GM23338 (cell line): ENCODE data around the gene NOLC1. TPM values are rescaled to one million over a fixed set of nuclear protein-coding genes. Genes with fewer than 3 reads are reported as not detected.

Experiments used
- ATAC-seq: fragments of 200-7000 bp; cut with Tn5 transposase; 3 replicates; pipeline ENCODE4 v1.9.1; 2020
- DNase-seq: peaks from one replicate; pipeline ENCODE4 v3.0.0-alpha.2; 2015; ENCODE audit warnings: low spot score
- H2AFZ ChIP-seq: fragments of 200-600 bp; sonication (generic); 2 replicates; pipeline ENCODE4 v1.8.0; 2016; ENCODE audit warnings: antibody characterized with exemption, mild to moderate bottlenecking, moderate library complexity
- H3F3A ChIP-seq: fragments of 200-600 bp; sonication (generic); replicated peaks from 2 replicates; pipeline ENCODE4 v1.8.0; 2017; ENCODE audit warnings: antibody characterized with exemption, mixed run types, low read depth
- H3K27ac ChIP-seq: fragments of 200-600 bp; sonication (generic); 2 replicates; pipeline ENCODE4 v1.6.1; 2016; ENCODE audit warnings: low read depth
- H3K27me3 ChIP-seq: fragments of 200-600 bp; sonication (generic); 2 replicates; pipeline ENCODE4 v1.8.0; 2016; ENCODE audit warnings: mild to moderate bottlenecking, mixed run types, moderate library complexity; ENCODE audit not compliant: insufficient read depth
- H3K36me3 ChIP-seq: fragments of 200-600 bp; sonication (generic); 2 replicates; pipeline ENCODE4 v1.8.0; 2016; ENCODE audit warnings: mild to moderate bottlenecking; ENCODE audit not compliant: insufficient read depth
- H3K4me1 ChIP-seq: fragments of 200-600 bp; sonication (generic); 2 replicates; pipeline ENCODE4 v1.8.0; 2016; ENCODE audit warnings: mild to moderate bottlenecking, moderate library complexity; ENCODE audit not compliant: insufficient read depth
- H3K4me2 ChIP-seq: fragments of 200-600 bp; sonication (generic); 2 replicates; pipeline ENCODE4 v1.7.1; 2017; ENCODE audit warnings: mixed run types
- H3K4me3 ChIP-seq: fragments of 200-600 bp; sonication (generic); 2 replicates; pipeline ENCODE4 v1.6.1; 2016; ENCODE audit warnings: mixed run types
- H3K79me2 ChIP-seq: fragments of 200-600 bp; sonication (generic); replicated peaks from 2 replicates; pipeline ENCODE4 v1.8.0; 2017; ENCODE audit warnings: mild to moderate bottlenecking; ENCODE audit not compliant: insufficient read depth
- H3K9me2 ChIP-seq: fragments of 200-600 bp; sonication (generic); 2 replicates; pipeline ENCODE4 v1.8.0; 2017; ENCODE audit not compliant: insufficient read depth
- H4K20me1 ChIP-seq: fragments of 200-600 bp; sonication (generic); replicated peaks from 2 replicates; pipeline ENCODE4 v1.8.0; 2017; ENCODE audit warnings: mild to moderate bottlenecking; ENCODE audit not compliant: insufficient read depth
- H3K27ac Mint-ChIP-seq: 2 replicates; pipeline ENCODE4 v1.8.0; 2020; ENCODE audit warnings: inconsistent platforms, mild to moderate bottlenecking, moderate library complexity, mixed read lengths
- H3K27me3 Mint-ChIP-seq: 3 replicates; pipeline ENCODE4 v1.8.0; 2022; ENCODE audit warnings: low read depth, mild to moderate bottlenecking, moderate library complexity, mixed read lengths, inconsistent platforms; ENCODE audit not compliant: insufficient read depth, poor library complexity
- H3K36me3 Mint-ChIP-seq: 3 replicates; pipeline ENCODE4 v1.8.0; 2021; ENCODE audit warnings: low read depth, mild to moderate bottlenecking, inconsistent platforms, moderate library complexity, mixed read lengths
- H3K4me1 Mint-ChIP-seq: 3 replicates; pipeline ENCODE4 v1.8.0; 2020; ENCODE audit warnings: mild to moderate bottlenecking, inconsistent platforms, mixed read lengths
- H3K4me3 Mint-ChIP-seq: 3 replicates; pipeline ENCODE4 v1.8.0; 2021; ENCODE audit warnings: moderate library complexity, mild to moderate bottlenecking, inconsistent platforms, mixed read lengths
- H3K9me3 Mint-ChIP-seq: 3 replicates; pipeline ENCODE4 v1.8.0; 2020; ENCODE audit warnings: moderate library complexity, mild to moderate bottlenecking, inconsistent platforms, mixed read lengths
- CREB1 ChIP-seq: fragments of 250-450 bp; sonication (Bioruptor Pico); IDR thresholded peaks from 2 replicates; pipeline ENCODE4 v1.5.0; 2020; ENCODE audit warnings: low read depth, mild to moderate bottlenecking, moderate library complexity
- CTCF ChIP-seq, 2 experiments: fragments of 200-600 bp in 1 of 2; sonication (generic) in 1 of 2; conservative IDR thresholded peaks; 2 replicates each; pipeline versions ENCODE4 v1.5.1 to v1.6.1; 2016 to 2017; ENCODE audit warnings: antibody characterized with exemption in 2 of 2, low read depth in 2 of 2, mild to moderate bottlenecking in 2 of 2, moderate library complexity in 1 of 2
- EZH2 ChIP-seq: fragments of 200-600 bp; sonication (generic); IDR thresholded peaks from one replicate; pipeline ENCODE4 v1.8.0; 2017; ENCODE audit warnings: antibody characterized with exemption, mild to moderate bottlenecking, low read depth; ENCODE audit not compliant: unreplicated experiment
- EZH2phosphoT487 ChIP-seq: fragments of 200-600 bp; sonication (generic); IDR thresholded peaks from one replicate; pipeline ENCODE4 v1.8.1; 2018; ENCODE audit warnings: antibody characterized with exemption; ENCODE audit not compliant: unreplicated experiment
- JUNB ChIP-seq: IDR thresholded peaks from one replicate; pipeline ENCODE4 v1.6.1; 2016; ENCODE audit warnings: antibody characterized with exemption; ENCODE audit not compliant: unreplicated experiment
- POLR2AphosphoS5 ChIP-seq: IDR thresholded peaks from 2 replicates; pipeline ENCODE4 v1.6.1; 2016; ENCODE audit warnings: antibody characterized with exemption, low read depth
- STAT1 ChIP-seq: IDR thresholded peaks from one replicate; pipeline ENCODE4 v1.6.1; 2016; ENCODE audit warnings: antibody characterized with exemption; ENCODE audit not compliant: unreplicated experiment
- ZNF114 ChIP-seq: fragments of 250-450 bp; sonication (Bioruptor Pico); IDR thresholded peaks from 2 replicates; pipeline ENCODE4 v1.5.0; 2020; ENCODE audit warnings: mild to moderate bottlenecking, moderate library complexity
- ZNF331 ChIP-seq: fragments of 250-450 bp; sonication (Bioruptor Pico); IDR thresholded peaks from 2 replicates; pipeline ENCODE4 v1.5.0; 2020; ENCODE audit warnings: low read depth, mild to moderate bottlenecking, moderate library complexity
- ZNF462 ChIP-seq: fragments of 250-450 bp; sonication (Bioruptor Pico); IDR thresholded peaks from 2 replicates; pipeline ENCODE4 v1.5.0; 2020; ENCODE audit warnings: mild to moderate bottlenecking, moderate library complexity
- polyA plus RNA-seq: library from polyadenylated mRNA; unstranded; fragments of >200 nt; fragmentation: Nextera tagmentation; extraction: Ambion mirVana; gene quantifications from 2 replicates; pipeline ENCODE4 v1.2.1, GENCODE V29; 2016
- total RNA-seq: library from RNA; depleted of rRNA; stranded (reverse); fragments of >200 nt; shearing (Covaris generic); gene quantifications from 2 replicates; pipeline ENCODE4 v1.2.3, GENCODE V29; 2014
- TF ChIP-seq, protein P1 (sequence below): IDR thresholded peaks from one replicate; pipeline ENCODE4 v1.6.1; 2018; ENCODE audit warnings: antibody characterized with exemption; ENCODE audit not compliant: unreplicated experiment
- TF ChIP-seq, protein P2 (sequence below): IDR thresholded peaks from 2 replicates; pipeline ENCODE4 v1.6.1; 2016; ENCODE audit warnings: antibody characterized with exemption

NOLC1 gene
- total and polyA plus RNA-seq, 2 experiments from 2014 or later: 126 to 178 TPM

DNA sequence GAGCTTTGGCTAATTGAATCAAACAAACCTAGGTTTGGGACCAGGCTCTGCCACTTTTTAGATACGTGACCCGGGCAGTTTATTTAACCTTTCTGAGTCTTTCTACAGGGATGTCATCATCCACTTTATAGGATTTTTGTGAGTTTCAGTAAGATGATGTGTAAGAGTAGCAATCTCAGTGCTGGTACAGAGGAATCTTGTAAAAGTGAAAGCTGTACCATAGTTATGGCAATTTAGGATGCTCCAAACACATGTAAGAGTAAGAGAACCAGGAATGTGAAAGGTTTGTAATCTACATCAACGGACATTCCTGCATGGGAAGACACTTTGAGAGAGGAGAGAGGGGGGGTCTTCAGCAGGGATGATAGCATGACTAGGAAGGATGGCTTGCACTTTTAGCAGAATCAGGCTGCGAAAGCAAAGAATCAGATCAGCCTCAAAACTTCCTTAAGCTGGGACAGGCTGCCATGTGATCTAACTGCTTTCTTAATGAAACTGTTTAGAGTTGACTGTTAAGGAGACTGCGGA is 968 bp downstream of the NOLC1 start (continued):
- TF ChIP-seq, protein P1, sequence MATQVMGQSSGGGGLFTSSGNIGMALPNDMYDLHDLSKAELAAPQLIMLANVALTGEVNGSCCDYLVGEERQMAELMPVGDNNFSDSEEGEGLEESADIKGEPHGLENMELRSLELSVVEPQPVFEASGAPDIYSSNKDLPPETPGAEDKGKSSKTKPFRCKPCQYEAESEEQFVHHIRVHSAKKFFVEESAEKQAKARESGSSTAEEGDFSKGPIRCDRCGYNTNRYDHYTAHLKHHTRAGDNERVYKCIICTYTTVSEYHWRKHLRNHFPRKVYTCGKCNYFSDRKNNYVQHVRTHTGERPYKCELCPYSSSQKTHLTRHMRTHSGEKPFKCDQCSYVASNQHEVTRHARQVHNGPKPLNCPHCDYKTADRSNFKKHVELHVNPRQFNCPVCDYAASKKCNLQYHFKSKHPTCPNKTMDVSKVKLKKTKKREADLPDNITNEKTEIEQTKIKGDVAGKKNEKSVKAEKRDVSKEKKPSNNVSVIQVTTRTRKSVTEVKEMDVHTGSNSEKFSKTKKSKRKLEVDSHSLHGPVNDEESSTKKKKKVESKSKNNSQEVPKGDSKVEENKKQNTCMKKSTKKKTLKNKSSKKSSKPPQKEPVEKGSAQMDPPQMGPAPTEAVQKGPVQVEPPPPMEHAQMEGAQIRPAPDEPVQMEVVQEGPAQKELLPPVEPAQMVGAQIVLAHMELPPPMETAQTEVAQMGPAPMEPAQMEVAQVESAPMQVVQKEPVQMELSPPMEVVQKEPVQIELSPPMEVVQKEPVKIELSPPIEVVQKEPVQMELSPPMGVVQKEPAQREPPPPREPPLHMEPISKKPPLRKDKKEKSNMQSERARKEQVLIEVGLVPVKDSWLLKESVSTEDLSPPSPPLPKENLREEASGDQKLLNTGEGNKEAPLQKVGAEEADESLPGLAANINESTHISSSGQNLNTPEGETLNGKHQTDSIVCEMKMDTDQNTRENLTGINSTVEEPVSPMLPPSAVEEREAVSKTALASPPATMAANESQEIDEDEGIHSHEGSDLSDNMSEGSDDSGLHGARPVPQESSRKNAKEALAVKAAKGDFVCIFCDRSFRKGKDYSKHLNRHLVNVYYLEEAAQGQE: no peak
- TF ChIP-seq ZNF114 (CRISPR knock-in tag): no peak
- no peak for TF ChIP-seq EZH2phosphoT487
- no peak for TF ChIP-seq ZNF331 (CRISPR knock-in tag)
- no peak for TF ChIP-seq CTCF (conservative IDR thresholded peaks at IDR 0.05; ENCODE audit: low read depth in 2 of 2)
- no peak for TF ChIP-seq JUNB
- TF ChIP-seq CREB1 (CRISPR knock-in tag): no peak
- TF ChIP-seq STAT1: no peak

DNA sequence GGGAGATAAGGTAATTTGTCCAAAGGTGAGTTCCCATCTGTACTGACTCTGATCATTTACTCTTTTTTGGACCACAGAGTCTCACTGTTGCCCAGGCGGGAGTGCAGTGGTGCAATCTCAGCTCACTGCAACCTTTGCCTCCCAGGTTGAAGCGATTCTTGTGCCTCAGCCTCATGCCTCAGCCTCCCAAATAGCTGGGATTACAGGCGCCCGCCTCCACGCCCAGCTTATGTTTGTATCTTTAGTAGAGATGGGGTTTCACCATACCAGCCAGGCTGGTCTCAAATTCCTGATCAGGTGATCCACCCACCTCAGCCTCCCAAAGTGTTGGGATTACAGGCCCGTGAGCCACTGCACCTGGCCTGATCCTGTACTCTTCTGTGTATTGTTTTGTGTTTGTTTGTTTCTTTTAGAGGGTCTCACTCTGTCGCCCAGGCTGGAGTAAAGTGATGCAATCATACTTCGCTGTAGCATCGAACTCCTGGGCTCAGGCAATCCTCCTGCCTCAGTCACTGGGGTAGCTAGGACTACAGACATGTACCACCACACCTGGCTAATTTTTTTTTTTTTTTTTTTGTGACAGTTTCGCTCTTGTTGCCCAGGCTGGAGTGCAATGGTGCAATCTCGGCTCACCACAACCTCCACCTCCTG is 2.4 kb downstream of the NOLC1 start:
- no peak overlapping the region for H3K4me2 ChIP-seq
- H3K79me2 ChIP-seq: peaks cover 65% of the 10 kb centered on the region
- Mint-ChIP-seq H3K36me3 (peaks cover 92% of the 10 kb centered on the region), H3K9me3 (no peaks in the 10 kb centered on the region), H3K27me3 (peaks cover 14% of the 10 kb centered on the region), H3K4me3 (peak overlapping the region; percentile 58; the same call in 2 of the 3 replicates), H3K4me1 (peaks cover 22% of the 10 kb centered on the region), H3K27ac (peak overlapping the region; percentile 59; the same call in 1 of the 2 replicates)
- peak overlapping the region; percentile 58; the same call in 1 of the 2 replicates for H3K27ac ChIP-seq
- H3K4me3 ChIP-seq: 0 out of 2 replicates have a peak overlapping the region, but pooled peaks have one; percentile 13
- H3K36me3 ChIP-seq: peaks cover 51% of the 10 kb centered on the region
- H2AFZ ChIP-seq: no peak overlapping the region
- no peak for DNase-seq
- ATAC-seq: no peak
- peaks cover 14% of the 10 kb centered on the region for H3K4me1 ChIP-seq
- no peaks in the 10 kb centered on the region for H3K27me3 ChIP-seq
- H3F3A ChIP-seq: peaks cover 42% of the 10 kb centered on the region
- H4K20me1 ChIP-seq: peaks cover 52% of the 10 kb centered on the region
- H3K9me2 ChIP-seq: no peaks in the 10 kb centered on the region
- TF ChIP-seq JUNB: no peak
- TF ChIP-seq, protein P2, sequence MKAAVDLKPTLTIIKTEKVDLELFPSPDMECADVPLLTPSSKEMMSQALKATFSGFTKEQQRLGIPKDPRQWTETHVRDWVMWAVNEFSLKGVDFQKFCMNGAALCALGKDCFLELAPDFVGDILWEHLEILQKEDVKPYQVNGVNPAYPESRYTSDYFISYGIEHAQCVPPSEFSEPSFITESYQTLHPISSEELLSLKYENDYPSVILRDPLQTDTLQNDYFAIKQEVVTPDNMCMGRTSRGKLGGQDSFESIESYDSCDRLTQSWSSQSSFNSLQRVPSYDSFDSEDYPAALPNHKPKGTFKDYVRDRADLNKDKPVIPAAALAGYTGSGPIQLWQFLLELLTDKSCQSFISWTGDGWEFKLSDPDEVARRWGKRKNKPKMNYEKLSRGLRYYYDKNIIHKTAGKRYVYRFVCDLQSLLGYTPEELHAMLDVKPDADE: no peak
- no peak for TF ChIP-seq ZNF462
- no peak for TF ChIP-seq EZH2phosphoT487
- no peak for TF ChIP-seq POLR2AphosphoS5
- TF ChIP-seq EZH2: no peak
